ENCODE results near the gene PCOLCE2. TPM values are rescaled to one million over a fixed set of nuclear protein-coding genes. Genes with fewer than 3 reads are reported as not detected.
A peak's percentile ranks its signal among the peaks of the same experiment; 100 is the strongest.
"Not testable (repeated sequence)": the region's sequence is repeated elsewhere in the genome, so short reads cannot be mapped to it uniquely, and the experiment has no call there.

PCOLCE2 gene
- total and polyA plus RNA-seq, 8 donors, result 0.75 to 26.9 (median 3.7) TPM; not detected in 2

GRCh38 chr3:142875099-142875498 is 13.8 kb downstream of the PCOLCE2 start:
- no peak for DNase-seq
- Histone ChIP-seq H3K4me1 (no peaks in the 10 kb centered on the region), H3K27ac (no peak overlapping the region), H3K36me3 (no peaks in the 10 kb centered on the region), H3K27me3 (peaks cover 0 to 4% (median 0%) of the 10 kb centered on the region in 3 donors), H3K9me3 (no peaks in the 10 kb centered on the region), H3K4me3 (no peak overlapping the region)
- TF ChIP-seq, protein P1, sequence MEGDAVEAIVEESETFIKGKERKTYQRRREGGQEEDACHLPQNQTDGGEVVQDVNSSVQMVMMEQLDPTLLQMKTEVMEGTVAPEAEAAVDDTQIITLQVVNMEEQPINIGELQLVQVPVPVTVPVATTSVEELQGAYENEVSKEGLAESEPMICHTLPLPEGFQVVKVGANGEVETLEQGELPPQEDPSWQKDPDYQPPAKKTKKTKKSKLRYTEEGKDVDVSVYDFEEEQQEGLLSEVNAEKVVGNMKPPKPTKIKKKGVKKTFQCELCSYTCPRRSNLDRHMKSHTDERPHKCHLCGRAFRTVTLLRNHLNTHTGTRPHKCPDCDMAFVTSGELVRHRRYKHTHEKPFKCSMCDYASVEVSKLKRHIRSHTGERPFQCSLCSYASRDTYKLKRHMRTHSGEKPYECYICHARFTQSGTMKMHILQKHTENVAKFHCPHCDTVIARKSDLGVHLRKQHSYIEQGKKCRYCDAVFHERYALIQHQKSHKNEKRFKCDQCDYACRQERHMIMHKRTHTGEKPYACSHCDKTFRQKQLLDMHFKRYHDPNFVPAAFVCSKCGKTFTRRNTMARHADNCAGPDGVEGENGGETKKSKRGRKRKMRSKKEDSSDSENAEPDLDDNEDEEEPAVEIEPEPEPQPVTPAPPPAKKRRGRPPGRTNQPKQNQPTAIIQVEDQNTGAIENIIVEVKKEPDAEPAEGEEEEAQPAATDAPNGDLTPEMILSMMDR (IDR thresholded peaks at IDR 0.05), result no peak
- TF ChIP-seq POLR2AphosphoS5 (IDR thresholded peaks at IDR 0.05) (no peak), EP300 (IDR thresholded peaks at IDR 0.05) (no peak), POLR2A (IDR thresholded peaks at IDR 0.05) (no peak)
- intact Hi-C loops (cut with DNase I; ENCODE audit: low total_unique reads), result no loop called here
- WGBS, 5 donors, result 80 to 93% (median 86%) methylated on average over 5 of the region's 5 CpGs

- H3K27me3 ChIP-seq; DNase-seq; intact Hi-C loops (cut with DNase I; ENCODE audit: low total_unique reads); H3K9me3 ChIP-seq; H3K4me1 ChIP-seq; H3K4me3 ChIP-seq; H3K36me3 ChIP-seq; H3K27ac ChIP-seq: not testable (repeated sequence)
- WGBS, 5 donors, result 81 to 86% (median 84%) methylated on average over 8 of the region's 8 CpGs
Observed at GRCh38 chr3:142868382-142868781, 20.5 kb downstream of the PCOLCE2 start.

GRCh38 chr3:142866841-142867631 is 21.8 kb downstream of the PCOLCE2 start:
- H3K9me3 ChIP-seq, result no peaks in the 10 kb centered on the region
- no peaks in the 10 kb centered on the region for H3K4me1 ChIP-seq
- WGBS, 5 donors, result 42 to 52% (median 43%) methylated on average over 9 of the region's 9 CpGs
- peak; percentile 58 to 75 for DNase-seq
- no peak overlapping the region for H3K4me3 ChIP-seq
- TF ChIP-seq POLR2AphosphoS5 (IDR thresholded peaks at IDR 0.05) (peak in 1 of 3 donors; percentile 9), EP300 (IDR thresholded peaks at IDR 0.05) (no peak)
- no peak overlapping the region for H3K27ac ChIP-seq
- H3K27me3 ChIP-seq, result peaks cover 0 to 1% (median 0%) of the 10 kb centered on the region in 3 donors
- no peaks in the 10 kb centered on the region for H3K36me3 ChIP-seq
- intact Hi-C loops (cut with DNase I; ENCODE audit: low total_unique reads), result no loop called here

DNA sequence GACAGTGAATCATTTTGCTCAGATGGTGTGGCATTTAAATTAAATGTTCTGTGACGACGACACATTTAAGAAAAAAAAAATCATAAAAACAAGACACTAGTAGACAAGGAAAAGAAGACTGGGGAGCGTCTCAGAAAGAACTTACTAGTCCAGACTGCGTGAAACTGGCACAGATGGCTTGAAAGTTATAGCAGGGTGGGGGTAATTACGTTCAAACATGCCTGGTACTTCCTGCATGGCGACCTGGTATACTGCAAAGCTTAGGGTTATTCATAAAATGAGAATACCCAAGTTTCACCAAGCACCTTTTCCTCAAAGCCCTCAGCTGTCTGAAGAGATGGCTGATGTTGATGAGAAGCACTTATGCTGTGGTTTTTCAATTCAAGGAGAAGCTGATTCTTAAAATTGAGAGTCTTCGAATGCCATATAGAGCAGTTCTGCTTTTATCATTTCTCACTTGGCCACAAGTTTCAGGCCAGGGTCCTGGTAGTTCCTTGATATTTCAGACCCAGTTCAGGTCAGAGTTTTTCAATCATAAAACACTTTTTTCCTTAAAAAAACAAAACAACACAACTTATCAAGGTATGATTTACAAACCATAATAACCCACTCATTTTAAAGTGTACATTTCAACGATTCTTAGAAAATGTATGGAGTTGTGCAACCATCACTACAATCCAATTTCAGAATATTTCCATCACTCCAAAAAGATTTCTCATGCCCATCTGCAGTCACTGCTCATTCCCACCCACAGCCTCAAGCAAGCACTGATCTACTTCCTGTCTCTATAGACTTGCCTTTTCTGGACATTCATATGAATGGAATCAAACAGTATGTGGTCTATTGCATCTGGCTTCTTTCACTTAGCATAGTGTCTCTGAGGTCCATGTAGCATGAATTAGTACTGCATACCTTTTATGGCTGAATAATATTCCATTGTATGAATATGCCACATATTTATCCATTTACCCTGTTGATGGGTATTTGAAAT is 24.7 kb downstream of the PCOLCE2 start:
- no peaks in the 10 kb centered on the region for H3K4me1 ChIP-seq
- WGBS, 5 donors, result 76 to 85% (median 81%) methylated on average over 8 of the region's 8 CpGs
- no peaks in the 10 kb centered on the region for H3K36me3 ChIP-seq
- no peak overlapping the region for H3K27ac ChIP-seq
- intact Hi-C loops (cut with DNase I; ENCODE audit: low total_unique reads), result no loop called here
- H3K9me3 ChIP-seq, result no peaks in the 10 kb centered on the region
- DNase-seq, result no peak
- H3K4me3 ChIP-seq, result no peak overlapping the region
- peaks cover 0 to 5% (median 0%) of the 10 kb centered on the region in 3 donors for H3K27me3 ChIP-seq
- TF ChIP-seq EP300 (IDR thresholded peaks at IDR 0.05), result no peak
- TF ChIP-seq POLR2AphosphoS5 (IDR thresholded peaks at IDR 0.05), result no peak
- TF ChIP-seq POLR2A (IDR thresholded peaks at IDR 0.05), result no peak

GRCh38 chr3:142863010-142863817 is 25.7 kb downstream of the PCOLCE2 start:
- DNase-seq, result no peak
- H3K36me3 ChIP-seq, result no peaks in the 10 kb centered on the region
- no peak overlapping the region for H3K27ac ChIP-seq
- no peak overlapping the region for H3K4me3 ChIP-seq
- TF ChIP-seq, protein P1 (IDR thresholded peaks at IDR 0.05), result no peak
- TF ChIP-seq EP300 (IDR thresholded peaks at IDR 0.05) (no peak), POLR2AphosphoS5 (IDR thresholded peaks at IDR 0.05) (no peak), POLR2A (IDR thresholded peaks at IDR 0.05) (no peak)
- H3K4me1 ChIP-seq, result no peaks in the 10 kb centered on the region
- no peaks in the 10 kb centered on the region for H3K9me3 ChIP-seq
- WGBS, 5 donors, result 27 to 46% (median 41%) methylated on average over 7 of the region's 7 CpGs
- intact Hi-C loops (cut with DNase I; ENCODE audit: low total_unique reads), result no loop called here
- H3K27me3 ChIP-seq, result peaks cover 0 to 5% (median 0%) of the 10 kb centered on the region in 3 donors
